ENCODE data around the gene PAK5.

DNA sequence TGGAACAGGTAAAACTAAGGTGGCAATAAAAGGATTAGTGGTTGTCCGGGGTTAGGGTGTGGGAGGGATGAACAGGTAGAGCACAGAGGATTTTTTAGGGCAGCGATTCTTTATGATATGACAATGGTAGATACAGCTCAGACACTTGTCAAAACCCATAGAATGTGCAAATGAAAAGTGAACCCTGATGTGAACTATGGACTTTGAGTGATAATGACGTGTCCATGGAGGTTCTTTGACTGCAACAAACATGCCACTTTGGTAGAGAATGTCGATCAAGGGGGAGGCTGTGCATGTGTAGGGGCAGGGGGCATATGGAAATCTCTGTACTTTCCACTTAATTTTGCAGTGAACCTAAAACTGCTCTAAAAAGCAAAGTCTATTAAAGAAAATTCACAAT is 223.8 kb downstream of the PAK5 start:
- TF ChIP-seq, protein P1, sequence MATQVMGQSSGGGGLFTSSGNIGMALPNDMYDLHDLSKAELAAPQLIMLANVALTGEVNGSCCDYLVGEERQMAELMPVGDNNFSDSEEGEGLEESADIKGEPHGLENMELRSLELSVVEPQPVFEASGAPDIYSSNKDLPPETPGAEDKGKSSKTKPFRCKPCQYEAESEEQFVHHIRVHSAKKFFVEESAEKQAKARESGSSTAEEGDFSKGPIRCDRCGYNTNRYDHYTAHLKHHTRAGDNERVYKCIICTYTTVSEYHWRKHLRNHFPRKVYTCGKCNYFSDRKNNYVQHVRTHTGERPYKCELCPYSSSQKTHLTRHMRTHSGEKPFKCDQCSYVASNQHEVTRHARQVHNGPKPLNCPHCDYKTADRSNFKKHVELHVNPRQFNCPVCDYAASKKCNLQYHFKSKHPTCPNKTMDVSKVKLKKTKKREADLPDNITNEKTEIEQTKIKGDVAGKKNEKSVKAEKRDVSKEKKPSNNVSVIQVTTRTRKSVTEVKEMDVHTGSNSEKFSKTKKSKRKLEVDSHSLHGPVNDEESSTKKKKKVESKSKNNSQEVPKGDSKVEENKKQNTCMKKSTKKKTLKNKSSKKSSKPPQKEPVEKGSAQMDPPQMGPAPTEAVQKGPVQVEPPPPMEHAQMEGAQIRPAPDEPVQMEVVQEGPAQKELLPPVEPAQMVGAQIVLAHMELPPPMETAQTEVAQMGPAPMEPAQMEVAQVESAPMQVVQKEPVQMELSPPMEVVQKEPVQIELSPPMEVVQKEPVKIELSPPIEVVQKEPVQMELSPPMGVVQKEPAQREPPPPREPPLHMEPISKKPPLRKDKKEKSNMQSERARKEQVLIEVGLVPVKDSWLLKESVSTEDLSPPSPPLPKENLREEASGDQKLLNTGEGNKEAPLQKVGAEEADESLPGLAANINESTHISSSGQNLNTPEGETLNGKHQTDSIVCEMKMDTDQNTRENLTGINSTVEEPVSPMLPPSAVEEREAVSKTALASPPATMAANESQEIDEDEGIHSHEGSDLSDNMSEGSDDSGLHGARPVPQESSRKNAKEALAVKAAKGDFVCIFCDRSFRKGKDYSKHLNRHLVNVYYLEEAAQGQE (IDR thresholded peaks at IDR 0.05; ENCODE audit: borderline replicate concordance), result no peak
- TF ChIP-seq, protein P1 (CRISPR knock-in tag; IDR thresholded peaks at IDR 0.05; ENCODE audit: low read depth), result no peak
- no peak for TF ChIP-seq JUND (IDR thresholded peaks at IDR 0.05; ENCODE audit: borderline replicate concordance, low read depth, low read length)
- no peak for TF ChIP-seq JUND (tag; IDR thresholded peaks at IDR 0.05; ENCODE audit: borderline replicate concordance, low read depth, low read length)
